HG03521 (cell line): Measurements from ENCODE around the gene POLR1A.
"Not testable (repeated sequence)": the region's sequence is repeated elsewhere in the genome, so short reads cannot be mapped to it uniquely, and the experiment has no call there.

ENCODE experiments used
- ATAC-seq: cut with Tn5 transposase; IDR thresholded peaks from one replicate; pipeline ENCODE4 v1.9.1; 2021; ENCODE audit warnings: mild to moderate bottlenecking, moderate library complexity; ENCODE audit not compliant: unreplicated experiment

Gene POLR1A

DNA sequence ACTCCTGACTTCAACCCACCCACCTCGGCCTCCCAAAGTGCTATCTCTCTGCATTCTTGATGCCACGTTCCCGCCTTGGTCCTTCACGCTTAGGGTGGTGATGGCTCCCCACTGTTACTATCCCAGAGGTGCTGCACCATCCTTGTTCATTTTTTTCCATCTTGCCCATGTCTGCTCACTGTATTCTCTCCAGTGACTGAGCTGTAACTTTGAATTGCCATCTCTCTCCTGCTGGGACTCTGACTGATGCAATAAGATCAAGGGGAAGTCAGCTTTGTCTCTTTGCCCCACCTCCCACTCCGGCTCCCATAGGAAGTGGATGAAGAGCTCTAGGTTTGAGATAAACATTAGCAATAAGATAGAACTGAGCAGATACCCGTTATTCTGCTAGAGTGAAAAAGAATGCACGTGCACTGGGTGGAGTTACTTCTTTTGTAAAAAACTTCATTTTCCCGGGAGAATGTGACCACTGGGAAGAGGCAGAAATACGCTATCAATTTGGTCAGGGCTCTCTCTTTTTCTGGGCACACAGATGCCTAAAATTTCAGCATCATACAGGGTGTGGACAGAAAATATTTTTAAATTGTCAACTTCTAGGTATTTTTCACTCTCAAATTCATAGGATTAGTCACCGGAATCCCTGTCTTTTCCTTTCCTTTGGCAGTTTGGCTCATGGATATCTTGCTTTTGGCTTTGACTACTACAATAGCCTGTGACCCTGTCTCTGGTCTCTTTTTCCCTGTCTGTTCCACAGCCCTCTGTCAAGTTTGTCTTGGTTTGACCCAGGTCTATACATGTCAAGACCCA is 105.4 kb downstream of the POLR1A start:
- no peak for ATAC-seq

DNA sequence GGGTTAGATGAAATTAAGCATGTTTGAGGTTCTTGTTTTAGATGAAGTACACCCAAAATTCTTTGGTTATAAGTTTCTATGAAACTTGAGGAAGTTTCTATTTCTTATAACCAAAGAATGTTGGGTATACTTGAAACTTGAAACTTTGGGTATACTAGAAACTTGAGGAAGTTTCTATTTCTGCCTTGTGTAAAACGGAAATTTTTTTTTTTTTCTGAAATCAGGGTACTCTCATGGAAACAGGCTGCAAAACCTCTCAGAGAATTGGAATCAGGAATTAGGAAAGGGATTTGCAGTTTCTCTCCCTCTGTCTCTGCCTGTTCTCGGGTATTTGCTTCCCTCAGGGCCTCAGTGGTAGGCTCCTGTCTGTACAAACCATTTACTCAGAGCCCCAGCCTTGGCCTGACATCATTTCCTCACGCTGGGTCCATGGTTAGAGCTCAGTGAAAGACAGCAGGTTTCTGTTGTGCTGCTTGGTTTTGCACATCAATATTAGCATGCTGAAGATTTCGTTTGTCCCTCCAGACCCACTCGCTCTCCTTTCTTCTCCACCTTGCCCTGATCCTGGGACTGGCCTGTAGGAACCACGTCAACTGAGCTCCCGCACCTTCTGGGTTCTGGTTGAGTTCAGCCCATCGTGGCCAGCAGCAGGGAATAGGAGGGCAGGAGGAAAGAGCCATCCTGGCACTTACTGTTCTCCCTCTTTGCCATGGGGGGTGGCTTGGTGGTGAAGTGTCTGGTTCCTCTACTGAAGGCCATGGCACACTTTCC is 106.4 kb downstream of the POLR1A start:
- ATAC-seq: peak; percentile 83

DNA sequence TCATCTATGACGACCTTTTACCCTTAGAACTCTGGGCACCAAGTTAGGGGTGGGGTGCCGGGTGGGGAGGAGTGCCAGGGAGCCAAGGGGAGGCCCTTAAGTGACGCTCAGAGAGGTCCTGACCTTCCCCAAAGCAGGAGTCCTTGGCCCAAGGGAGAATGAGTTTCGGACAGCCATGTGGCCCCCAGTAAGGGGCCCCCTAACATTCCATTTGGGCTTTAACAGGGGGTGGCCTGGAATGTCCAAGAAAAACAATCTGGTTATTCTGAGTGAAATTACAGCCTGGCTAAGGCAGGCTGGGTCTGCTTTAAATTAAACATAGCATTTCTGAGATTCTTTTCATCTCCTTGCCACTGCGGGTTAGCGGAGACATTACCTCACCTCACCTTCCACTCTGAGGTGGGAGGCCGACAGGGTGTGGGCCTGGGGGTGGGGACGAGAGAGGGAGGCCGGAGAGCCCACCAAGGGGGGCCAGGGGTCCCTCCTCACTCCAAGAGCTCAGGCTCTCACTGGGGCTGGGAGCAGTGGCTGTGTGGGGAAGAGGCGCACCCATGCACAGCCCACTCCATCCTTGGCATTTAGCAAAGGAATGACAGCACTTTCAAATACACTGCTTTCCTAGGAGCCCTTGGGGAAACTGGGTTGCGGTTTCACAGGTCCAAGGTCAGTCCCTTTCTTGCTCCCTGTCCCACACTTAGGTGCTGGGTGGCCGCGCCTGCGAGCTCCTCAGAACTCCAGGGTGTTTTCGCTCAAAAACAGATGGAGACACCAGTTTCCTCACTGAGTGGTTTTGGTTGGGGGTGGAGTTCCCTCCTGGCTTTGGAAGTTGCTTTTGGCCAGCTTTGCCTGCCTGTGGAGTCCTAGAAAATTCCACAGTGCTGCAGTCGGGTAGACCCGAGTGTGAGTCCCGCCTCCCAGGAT is 107.4 kb downstream of the POLR1A start:
- ATAC-seq: no peak

DNA sequence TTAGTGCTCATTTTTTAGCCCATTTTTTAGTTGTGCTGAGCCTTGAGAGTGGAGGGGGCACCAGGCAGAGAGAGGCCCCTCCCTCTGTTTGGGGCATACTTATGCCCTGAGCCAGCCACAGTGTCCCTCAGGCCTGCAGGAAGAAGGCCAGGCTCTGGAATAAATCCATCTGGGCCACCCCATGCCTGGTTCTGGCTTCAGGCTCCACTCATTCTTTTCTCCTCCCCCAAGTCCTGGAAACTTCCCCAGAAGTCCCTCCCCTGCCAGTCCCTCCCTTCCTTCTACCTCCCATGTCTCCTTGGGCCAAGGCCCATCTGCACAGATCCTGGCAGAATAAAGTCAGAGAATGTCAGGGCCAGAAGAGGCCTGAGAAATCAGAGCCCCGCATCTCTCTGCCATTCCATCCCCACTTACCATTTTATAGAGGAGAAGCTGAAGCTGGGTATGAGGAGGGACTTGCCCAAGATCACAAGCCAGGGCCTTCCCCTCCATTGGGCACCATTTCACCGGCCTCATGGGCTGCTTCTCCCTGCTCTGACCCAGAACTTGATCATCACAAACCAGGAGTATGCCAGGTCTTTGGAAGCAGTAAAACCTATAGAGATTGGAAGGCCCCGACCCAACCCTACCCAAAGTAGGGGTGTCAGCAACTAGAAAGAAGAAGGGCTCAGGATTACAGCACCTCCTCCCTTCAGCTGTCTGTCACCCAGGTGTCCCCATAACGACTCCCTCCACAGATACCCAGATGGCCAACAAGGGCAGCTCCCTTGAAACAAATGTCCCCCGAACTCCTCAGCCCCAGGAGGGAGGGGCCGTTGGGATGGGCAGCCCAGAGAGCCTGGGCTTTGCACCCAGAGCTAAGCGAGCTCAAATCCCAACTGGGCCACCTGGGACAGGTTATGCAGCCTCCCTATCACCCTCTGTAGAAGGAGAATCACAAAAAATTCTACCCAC is 108.4 kb downstream of the POLR1A start:
- ATAC-seq: no peak

DNA sequence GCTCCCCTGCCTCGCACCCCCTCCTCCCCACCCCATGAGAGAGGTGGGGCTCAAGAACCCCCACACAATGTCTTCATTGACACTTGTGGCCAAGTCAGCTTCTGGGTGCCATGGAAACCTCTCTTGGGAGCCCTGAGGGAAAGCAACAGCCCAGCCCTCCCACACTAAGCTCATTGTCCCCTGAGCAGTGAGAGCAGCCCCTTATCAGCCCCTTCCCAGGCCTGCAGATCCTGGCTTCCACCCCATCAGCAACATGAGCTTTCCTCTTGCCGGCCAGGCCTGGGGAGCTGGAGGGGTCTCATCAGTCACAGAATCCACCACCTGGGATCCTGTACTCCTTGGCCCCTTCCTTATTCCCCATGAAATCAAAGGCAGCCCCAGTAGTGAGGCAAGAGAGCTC is 109.1 kb downstream of the POLR1A start:
- no peak for ATAC-seq

DNA sequence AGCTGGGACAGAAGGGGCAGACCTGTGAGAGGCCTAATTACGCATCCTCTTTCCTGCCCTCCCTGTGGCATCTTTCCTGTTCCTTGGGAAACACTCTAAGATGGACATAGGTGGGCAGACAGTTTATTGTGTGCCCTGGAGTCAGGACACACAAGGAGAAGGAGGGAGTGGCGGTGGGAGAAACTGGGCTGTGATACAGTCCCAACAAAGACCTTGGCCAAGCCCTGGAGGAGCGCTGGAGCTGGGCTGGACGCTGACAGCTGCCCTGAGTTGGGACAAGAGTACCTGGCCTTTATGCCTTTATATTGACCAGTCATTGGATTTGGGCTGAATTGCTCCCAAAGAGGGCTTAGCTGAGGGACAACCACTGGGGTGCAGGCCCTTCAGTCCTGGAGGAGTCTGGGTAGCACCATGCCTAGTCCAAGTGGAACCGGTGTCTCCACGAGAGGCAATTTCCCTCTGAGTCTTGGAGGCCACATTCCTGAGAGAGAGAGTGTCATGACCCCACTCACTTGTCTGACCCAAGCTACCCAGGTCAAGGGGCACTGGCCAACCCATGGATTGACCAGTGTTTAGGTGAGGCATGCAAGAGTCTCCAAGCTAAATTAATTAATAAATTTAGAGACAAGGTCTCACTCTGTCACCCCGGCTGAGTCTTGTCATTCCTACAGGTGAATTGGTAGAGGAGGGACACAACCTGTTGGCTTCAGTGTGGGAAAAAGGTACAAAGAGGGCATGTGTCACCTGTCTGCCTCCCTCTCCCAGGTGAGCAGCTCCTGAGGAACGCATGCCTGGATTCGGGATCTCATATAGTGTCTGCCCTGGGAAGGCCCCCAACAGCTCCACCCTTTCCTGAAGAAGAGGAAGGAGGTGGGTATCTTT is 109.8 kb downstream of the POLR1A start:
- no peak for ATAC-seq

DNA sequence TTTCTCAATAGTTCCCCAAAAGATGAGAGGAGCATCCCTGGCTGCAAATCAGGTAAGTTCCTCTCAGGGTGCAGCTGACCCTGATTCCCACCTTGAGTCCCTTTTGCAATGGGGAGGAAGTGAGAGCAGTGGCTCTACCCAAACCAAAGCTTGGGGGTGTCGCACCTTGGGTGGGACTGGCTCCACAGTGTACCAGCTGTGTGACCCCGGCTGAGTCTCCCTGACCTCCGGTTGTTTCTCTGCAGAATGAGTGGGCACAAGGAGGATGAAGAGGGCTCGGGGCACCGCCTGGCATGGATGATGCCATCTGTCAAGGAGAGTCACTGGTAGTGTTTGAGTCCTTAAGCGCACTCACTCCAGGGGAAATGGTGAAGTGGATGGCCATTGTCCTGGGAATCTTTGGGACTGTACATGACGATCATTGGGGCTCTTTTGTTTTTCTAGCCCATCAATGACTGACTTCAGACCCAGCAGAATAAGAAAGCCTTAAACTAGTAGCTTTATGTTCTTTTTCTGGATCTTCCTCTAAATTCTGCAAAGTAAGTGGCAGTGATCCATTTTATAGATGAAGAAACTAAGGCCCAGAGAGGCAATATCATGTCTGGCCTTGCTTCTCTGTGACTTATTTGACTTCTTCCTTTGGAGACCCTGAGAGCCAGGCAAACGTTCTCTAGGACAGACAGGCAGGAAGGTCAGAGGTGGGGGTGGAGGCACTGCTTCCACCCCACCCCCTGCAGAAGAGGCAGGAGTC is 110.6 kb downstream of the POLR1A start:
- no peak for ATAC-seq

DNA sequence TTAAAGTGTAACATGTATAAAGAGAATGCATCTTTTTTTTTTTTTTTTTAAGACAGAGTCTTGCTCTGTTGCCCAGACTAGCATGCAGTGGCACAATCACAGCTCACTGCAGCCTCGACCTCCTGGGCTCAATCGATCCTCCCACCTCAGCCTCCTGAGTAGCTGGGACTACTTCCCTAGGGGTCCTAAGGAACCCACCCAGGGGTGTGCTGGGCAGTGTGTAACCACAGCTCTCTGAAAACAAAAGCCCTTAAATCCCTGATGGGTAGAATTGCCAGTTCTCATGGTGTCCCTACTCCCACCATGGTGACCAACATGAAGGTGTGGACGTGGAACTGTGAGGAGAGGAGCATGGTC is 111.3 kb downstream of the POLR1A start:
- ATAC-seq: peak; percentile 6

DNA sequence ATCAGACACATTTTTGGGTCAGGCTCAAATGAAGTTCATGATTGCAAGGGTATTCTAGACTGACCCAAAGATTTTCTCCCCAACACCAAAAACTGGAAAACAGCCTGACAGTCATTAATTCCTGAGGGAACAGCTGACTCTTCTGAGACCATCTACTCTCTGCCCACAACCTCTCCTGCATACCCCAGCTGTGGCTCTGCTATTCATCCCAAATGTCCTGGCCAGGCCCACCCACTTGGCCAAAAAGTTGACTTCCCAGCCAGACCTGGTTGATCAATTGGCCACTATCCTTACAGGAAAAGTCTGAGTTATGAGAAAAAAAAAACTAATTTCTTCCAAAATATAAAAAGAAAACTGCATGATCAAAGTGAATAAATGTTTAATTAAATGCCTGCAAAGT is 113.1 kb downstream of the POLR1A start:
- ATAC-seq: no peak

DNA sequence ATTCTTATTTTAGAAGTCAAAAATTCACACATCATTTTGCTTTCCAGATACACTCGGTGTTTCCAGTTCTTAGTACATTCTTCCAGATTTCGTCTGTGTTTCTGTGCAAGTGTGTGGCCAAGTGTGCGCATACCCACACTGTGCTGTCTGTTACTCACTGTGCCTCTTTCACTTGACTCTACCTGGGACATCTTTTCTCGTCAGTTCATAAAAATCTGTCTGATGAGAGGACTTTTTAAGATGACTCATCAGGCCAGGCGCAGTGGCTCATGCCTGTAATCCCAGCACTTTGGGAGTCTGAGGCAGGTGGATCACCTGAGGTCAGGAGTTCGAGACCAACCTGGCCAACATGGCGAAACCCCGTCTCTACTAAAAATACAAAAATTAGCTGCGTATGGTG is 113.6 kb downstream of the POLR1A start:
- not testable (repeated sequence) for ATAC-seq

DNA sequence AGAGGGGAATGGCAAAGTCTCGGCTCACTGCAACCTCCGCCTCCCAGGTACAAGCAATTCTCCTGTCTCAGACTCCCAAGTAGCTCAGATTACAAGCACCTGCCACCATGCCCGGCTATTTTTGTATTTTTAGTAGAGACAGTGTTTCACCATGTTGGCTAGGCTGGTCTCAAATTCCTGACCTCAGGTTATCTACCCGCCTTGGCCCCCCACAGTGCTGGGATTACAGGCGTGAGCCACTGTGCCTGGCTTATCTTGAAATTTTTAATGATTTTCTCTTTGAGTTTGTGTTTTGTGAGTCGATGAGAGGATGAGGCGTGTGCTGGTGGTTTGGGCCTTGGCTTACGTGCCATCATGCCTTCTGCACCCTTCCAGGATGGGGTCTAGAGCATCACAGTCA is 115.6 kb downstream of the POLR1A start:
- no peak for ATAC-seq

DNA sequence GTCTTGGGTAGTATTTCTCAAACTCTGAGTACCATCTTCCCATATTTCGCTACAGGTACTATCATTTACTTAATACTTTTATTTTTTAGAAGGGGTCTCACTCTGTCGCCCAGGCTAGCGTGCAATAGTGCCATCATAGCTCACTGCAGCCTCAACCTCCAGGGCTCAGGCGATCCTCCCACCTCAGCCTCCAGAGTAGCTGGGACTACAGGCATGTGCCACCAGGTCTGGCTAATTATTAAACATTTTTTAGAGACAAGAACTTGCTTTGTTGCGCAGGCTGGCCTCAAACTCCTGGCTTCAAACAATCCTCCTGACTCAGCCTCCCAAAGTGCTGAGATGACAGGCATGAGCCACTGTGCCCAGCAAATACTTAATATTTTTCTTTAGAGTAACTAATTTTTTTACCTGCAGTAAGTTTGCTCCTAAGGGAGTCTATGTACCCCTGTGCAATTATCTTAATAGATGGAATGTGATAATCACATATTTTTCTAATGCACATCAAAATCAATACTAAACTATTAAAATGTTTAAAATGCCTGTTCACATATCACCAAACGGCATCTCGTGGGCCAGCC is 116.3 kb downstream of the POLR1A start:
- no peak for ATAC-seq

DNA sequence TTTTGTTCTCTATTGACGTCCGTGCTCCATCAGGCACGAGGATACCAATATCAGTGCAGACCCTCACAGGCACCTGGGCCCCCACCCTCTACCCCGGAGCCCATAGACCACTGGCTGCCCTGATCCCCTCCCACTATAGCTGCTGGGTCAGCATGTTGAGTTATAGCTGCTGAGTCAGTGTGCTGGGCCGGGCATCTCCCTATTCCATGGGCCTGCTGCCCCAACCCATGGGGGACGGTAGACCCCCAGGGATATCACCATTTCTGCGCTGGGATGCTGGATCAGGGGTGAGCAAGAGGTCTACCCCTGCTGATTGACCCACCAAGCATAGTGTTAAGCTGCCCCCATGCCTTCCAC is 116.8 kb downstream of the POLR1A start:
- no peak for ATAC-seq

DNA sequence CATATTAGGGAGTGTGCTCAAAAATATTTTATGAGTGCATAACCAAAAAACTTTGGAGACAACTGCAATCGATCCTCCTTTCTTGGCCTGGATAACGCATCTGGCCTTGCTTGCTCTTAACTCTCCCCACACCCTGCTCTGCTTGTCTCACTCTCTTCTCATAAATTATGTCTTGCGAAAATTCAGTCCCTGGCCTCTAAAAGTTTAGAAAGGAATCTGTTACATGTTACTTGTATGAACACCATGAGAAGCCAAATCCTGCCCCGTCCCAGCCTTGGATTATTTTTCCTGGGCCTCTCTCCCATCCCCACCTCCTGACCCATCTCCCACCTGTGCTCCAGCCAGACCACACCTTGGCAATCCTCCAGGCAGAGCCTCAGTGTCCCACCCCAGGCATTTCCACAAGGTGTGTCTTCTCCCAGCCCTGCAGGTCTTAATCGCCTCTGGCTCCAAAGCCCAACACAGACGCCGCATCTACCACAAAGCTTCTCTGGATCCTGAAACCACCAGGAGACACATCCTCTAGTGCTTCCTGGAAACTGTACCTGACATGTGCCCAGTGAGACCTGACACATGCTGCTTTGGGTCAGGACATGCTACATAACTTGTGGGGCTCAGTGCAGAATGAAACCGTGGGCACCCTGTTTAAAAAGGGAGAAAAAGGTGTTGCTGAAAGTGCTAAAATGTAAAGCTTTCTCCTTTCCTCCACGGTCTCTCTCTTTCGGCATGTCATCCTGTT is 117.3 kb downstream of the POLR1A start:
- no peak for ATAC-seq

DNA sequence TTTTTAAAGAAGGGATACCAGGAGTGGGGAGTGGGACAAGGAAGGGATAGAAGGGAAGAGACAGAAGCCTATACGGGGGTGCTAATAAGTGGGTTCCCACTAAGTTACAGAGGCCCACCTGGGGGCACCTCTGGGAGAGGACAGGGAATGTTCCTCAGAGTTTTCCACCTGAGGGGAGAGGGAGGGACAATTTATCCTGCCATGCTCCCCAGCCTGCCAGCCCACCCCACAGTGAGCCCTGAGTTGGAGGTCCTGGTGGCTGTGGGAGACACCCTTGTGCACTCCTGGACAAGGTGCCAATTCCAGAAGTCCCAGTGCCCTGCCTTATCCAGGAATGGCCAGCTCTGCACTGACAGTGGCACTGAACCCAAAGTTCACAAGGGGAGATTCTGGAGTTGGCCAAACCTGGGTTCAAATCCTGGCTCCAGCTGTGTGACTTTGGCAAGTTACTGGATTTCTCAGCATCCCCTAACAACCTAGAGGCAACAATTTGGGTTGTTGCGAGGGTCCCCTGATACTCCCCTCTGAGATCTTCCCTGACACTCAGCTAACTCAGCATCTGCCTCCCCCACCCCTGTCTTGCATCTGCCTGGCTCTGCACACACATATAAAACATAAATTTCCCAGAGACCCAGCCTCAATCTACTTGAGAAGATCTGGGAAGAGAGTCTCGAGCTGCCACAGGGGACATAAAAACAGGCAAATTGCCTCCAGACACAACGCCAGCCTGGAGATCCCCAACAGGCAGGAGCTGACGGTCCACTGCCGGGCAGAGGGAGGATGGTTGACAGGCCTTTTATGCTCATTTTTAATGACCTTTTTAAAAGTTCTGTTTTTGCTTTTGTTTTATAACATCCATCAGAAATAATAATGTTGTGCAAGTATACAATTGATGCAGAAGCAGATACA is 118.2 kb downstream of the POLR1A start:
- no peak for ATAC-seq

DNA sequence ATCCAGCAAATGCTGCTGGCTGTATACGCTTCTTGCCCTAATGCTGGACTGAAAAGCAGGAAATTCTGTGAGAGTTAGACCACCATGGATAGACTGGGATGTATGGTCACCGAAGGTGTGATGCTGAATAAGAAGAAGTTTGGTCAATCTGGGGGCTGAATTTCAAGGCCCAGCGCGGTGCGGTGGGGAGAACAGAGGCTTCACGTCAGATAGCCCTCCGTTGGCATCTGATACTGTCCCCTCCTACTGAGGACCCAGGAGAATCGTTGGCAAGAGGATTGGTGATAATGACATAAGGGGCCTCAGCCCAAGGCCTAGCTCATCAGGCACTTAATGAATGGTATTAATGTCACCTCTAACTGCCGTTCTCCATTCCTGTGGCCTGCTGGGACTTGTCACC is 119.6 kb downstream of the POLR1A start:
- no peak for ATAC-seq

DNA sequence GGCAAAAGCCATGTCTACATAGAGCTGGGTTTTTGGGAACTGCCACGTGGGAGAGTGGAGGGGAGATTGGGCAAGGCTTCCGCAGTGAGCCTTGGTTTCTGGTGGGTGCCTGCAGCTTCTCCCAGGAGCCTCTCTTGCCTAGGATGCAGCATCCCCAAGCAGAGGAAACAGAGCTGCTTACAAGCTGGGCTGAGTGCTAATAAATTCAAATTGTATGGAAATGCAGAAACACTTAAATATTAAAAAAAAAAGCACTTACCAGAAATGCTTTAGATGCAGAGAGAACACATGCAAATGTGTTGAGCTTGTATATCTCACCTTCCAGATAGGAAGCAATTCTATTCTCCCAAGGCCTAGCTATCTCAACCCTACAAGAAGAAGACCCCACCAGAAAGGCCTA is 120.9 kb downstream of the POLR1A start:
- no peak for ATAC-seq
